ENCODE measurements around the gene FDX1. TPM values are rescaled to one million over a fixed set of nuclear protein-coding genes. Genes with fewer than 3 reads are reported as not detected.

The FDX1 gene
- polyA plus RNA-seq, 3 donors: 3.9 to 20.2 (median 12.8) TPM

DNA sequence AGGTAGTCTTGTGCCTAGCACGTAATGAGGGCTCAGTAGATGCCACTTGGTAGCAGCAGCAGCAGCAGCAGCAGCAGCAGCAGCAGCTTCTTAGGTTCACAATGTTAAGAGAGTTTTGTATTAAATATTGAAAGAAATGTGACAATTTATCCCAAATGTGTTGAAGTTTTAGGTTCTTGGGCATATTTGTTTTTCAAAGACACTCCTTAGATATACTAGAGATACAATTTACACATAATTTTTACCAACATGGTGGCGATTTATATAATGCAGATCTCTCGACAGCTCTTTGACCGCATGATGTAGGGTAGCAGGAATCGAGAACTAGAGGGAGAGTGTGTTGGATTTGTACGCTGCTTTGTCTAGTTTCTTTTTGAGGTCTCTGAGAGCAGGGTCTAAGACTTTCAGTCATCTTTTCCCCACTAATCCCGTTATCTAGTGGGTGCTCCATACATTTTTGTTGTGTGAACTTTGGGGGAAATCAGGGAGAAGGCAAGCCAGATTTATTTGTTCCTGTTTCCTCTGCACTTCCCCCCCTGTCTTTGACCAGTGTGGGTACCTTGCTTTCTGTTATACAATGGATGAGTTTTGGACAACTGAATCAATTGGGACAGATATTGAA is 1.4 kb downstream of the FDX1 start:
- peak; percentile 15 to 19 (median 16) for DNase-seq
- TF ChIP-seq, protein P1, sequence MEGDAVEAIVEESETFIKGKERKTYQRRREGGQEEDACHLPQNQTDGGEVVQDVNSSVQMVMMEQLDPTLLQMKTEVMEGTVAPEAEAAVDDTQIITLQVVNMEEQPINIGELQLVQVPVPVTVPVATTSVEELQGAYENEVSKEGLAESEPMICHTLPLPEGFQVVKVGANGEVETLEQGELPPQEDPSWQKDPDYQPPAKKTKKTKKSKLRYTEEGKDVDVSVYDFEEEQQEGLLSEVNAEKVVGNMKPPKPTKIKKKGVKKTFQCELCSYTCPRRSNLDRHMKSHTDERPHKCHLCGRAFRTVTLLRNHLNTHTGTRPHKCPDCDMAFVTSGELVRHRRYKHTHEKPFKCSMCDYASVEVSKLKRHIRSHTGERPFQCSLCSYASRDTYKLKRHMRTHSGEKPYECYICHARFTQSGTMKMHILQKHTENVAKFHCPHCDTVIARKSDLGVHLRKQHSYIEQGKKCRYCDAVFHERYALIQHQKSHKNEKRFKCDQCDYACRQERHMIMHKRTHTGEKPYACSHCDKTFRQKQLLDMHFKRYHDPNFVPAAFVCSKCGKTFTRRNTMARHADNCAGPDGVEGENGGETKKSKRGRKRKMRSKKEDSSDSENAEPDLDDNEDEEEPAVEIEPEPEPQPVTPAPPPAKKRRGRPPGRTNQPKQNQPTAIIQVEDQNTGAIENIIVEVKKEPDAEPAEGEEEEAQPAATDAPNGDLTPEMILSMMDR (IDR thresholded peaks at IDR 0.05): no peak
- Mint-ChIP-seq H3K4me3 (peak overlapping the region; percentile 97 to 99), H3K27ac (peak overlapping the region; percentile 87 to 96 (median 96)), H3K4me1 (peaks cover 28% of the 10 kb centered on the region), H3K36me3 (peaks cover 2 to 4% of the 10 kb centered on the region in 2 donors), H3K27me3 (ENCODE audit: low read depth in 3 of 3) (peaks cover 0 to 2% (median 0%) of the 10 kb centered on the region in 3 donors), H3K9me3 (no peaks in the 10 kb centered on the region)
- intact Hi-C loops (cut with micrococcal nuclease): loop anchor here (5.0 to 10.0 kb wide), 5 partner anchors 46 to 479 kb away; partner anchors contain the start of gene RDX (in 2 of the 2)
- 0% methylated on average over 1 of the region's 7 CpGs for WGBS (ENCODE audit: insufficient coverage)
- H3K36me3 ChIP-seq (replicated peaks in 1 of 2; ENCODE audit: control insufficient read depth in 1 of 2, insufficient read depth in 2 of 2, low read length in 2 of 2): no peaks in the 10 kb centered on the region
- no peaks in the 10 kb centered on the region for H3K27me3 ChIP-seq (ENCODE audit: control insufficient read depth in 2 of 2, insufficient read depth in 2 of 2, low read length in 2 of 2)
- peak overlapping the region; percentile 92 for H3K4me2 ChIP-seq (replicated peaks; ENCODE audit: extremely low read depth, low read length, poor library complexity, severe bottlenecking)
- H2AFZ ChIP-seq (ENCODE audit: insufficient read depth, low read depth, low read length, poor library complexity, severe bottlenecking): peak overlapping the region; percentile 90
- H3K4me3 ChIP-seq (replicated peaks in 1 of 3; ENCODE audit: low read depth in 2 of 3, low read length in 3 of 3): peak overlapping the region; percentile 78 to 94 (median 92)
- H3K9ac ChIP-seq (ENCODE audit: insufficient read depth, low read length, poor library complexity, severe bottlenecking): peak overlapping the region; percentile 91
- no peaks in the 10 kb centered on the region for H3K9me3 ChIP-seq (replicated peaks in 1 of 2; ENCODE audit: control insufficient read depth in 1 of 2, insufficient read depth in 1 of 2, low read length in 2 of 2)
- peaks cover 52% of the 10 kb centered on the region for H4K20me1 ChIP-seq (ENCODE audit: insufficient read depth, low read length)
- peak overlapping the region in 1 of 2 donors; percentile 93 for H3K27ac ChIP-seq (ENCODE audit: low read depth in 1 of 2, low read length in 2 of 2)
- H3K4me1 ChIP-seq (ENCODE audit: control insufficient read depth in 1 of 2, insufficient read depth in 2 of 2, low read length in 2 of 2): peaks cover 18 to 26% of the 10 kb centered on the region in 2 donors
- H3K79me2 ChIP-seq (ENCODE audit: insufficient read depth, low read length): peaks cover 62% of the 10 kb centered on the region

DNA sequence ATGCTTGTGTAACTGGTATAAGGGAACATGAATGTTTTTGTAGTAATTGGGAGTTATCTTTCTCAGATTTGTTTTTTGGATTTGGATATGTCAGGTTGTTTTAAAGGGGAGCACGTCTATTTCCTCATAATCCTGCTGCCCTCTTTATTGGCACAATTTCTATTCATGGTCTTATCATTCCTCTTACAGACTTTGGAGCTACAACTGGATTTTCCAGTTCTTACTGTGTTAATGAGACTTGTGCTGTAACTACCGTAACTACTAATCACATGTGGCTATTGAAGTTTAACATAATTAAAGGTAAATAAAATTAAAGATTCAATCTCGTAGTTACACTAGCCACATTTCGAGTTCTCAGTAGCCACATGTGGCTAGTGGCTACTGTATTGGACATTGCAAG is 1.9 kb downstream of the FDX1 start:
- intact Hi-C loops (cut with micrococcal nuclease): loop anchor here (2.0 to 10.0 kb wide), 6 partner anchors 47 to 479 kb away; partner anchors contain the start of gene RDX (in 2 of the 2)
- DNase-seq: no peak
- Histone ChIP-seq H3K4me3 (replicated peaks in 1 of 3; ENCODE audit: low read depth in 2 of 3, low read length in 3 of 3) (peak overlapping the region in 2 of 3 experiments; percentile 92 to 94), H3K27ac (ENCODE audit: low read depth in 1 of 2, low read length in 2 of 2) (no peak overlapping the region), H3K9me3 (replicated peaks in 1 of 2; ENCODE audit: control insufficient read depth in 1 of 2, insufficient read depth in 1 of 2, low read length in 2 of 2) (no peaks in the 10 kb centered on the region), H3K4me2 (replicated peaks; ENCODE audit: extremely low read depth, low read length, poor library complexity, severe bottlenecking) (peak overlapping the region; percentile 92), H3K9ac (ENCODE audit: insufficient read depth, low read length, poor library complexity, severe bottlenecking) (peak overlapping the region; percentile 91), H2AFZ (ENCODE audit: insufficient read depth, low read depth, low read length, poor library complexity, severe bottlenecking) (peak overlapping the region; percentile 90), H4K20me1 (ENCODE audit: insufficient read depth, low read length) (peaks cover 55% of the 10 kb centered on the region), H3K79me2 (ENCODE audit: insufficient read depth, low read length) (peaks cover 65% of the 10 kb centered on the region), H3K4me1 (ENCODE audit: control insufficient read depth in 1 of 2, insufficient read depth in 2 of 2, low read length in 2 of 2) (peaks cover 18 to 26% of the 10 kb centered on the region in 2 donors), H3K36me3 (replicated peaks in 1 of 2; ENCODE audit: control insufficient read depth in 1 of 2, insufficient read depth in 2 of 2, low read length in 2 of 2) (peaks cover 0 to under 1% of the 10 kb centered on the region in 2 donors), H3K27me3 (ENCODE audit: control insufficient read depth in 2 of 2, insufficient read depth in 2 of 2, low read length in 2 of 2) (no peaks in the 10 kb centered on the region)
- TF ChIP-seq, protein P1 (IDR thresholded peaks at IDR 0.05): no peak
- peaks cover 3 to 8% of the 10 kb centered on the region in 2 donors for H3K36me3 Mint-ChIP-seq
- H3K9me3 Mint-ChIP-seq: no peaks in the 10 kb centered on the region
- no peak overlapping the region for H3K27ac Mint-ChIP-seq
- peak overlapping the region; percentile 97 to 99 for H3K4me3 Mint-ChIP-seq
- 100% methylated on average over 1 of the region's 4 CpGs for whole genome bisulfite sequencing (ENCODE audit: insufficient coverage)
- H3K4me1 Mint-ChIP-seq: peaks cover 28% of the 10 kb centered on the region
- peaks cover 0 to 2% (median 0%) of the 10 kb centered on the region in 3 donors for H3K27me3 Mint-ChIP-seq (ENCODE audit: low read depth in 3 of 3)

All from CD14-positive monocyte (primary cell).